HepG2 (cell line): ENCODE results near the gene ELK1. TPM values are rescaled to one million over a fixed set of nuclear protein-coding genes. Genes with fewer than 3 reads are reported as not detected.
A peak's percentile ranks its signal among the peaks of the same experiment; 100 is the strongest.

ENCODE experiments used
- ASH2L ChIP-seq: fragments of 300-600, 200-600 bp; sonication (generic); IDR thresholded peaks from 2 replicates; pipeline ENCODE4 v1.7.0; 2017; ENCODE audit warnings: low read depth, mild to moderate bottlenecking, moderate library complexity, mixed read lengths, low read length; ENCODE audit not compliant: insufficient read length
- CCDC6 ChIP-seq: sonication (generic); formaldehyde crosslinking; IDR thresholded peaks from 2 replicates; pipeline ENCODE4 v1.8.1; 2022; ENCODE audit warnings: mild to moderate bottlenecking, missing genetic modification reagents, moderate library complexity
- CHD2 ChIP-seq: IDR thresholded peaks from 2 replicates; pipeline ENCODE4 v1.6.1; 2011; ENCODE audit warnings: low read depth, low read length, improper control_type of control experiment
- EED ChIP-seq: sonication (generic); formaldehyde crosslinking; IDR thresholded peaks from 2 replicates; pipeline ENCODE4 v1.5.0; 2020; ENCODE audit warnings: mild to moderate bottlenecking, missing genetic modification reagents
- HOXA3 ChIP-seq: sonication (generic); formaldehyde crosslinking; IDR thresholded peaks from 2 replicates; pipeline ENCODE4 v1.5.0; 2020; ENCODE audit warnings: missing genetic modification reagents
- HOXA9 ChIP-seq: sonication (generic); formaldehyde crosslinking; IDR thresholded peaks from 2 replicates; pipeline ENCODE4 v1.8.1; 2022; ENCODE audit warnings: missing genetic modification reagents, mild to moderate bottlenecking, moderate library complexity, borderline replicate concordance
- KLF12 ChIP-seq: sonication (generic); formaldehyde crosslinking; IDR thresholded peaks from 2 replicates; pipeline ENCODE4 v1.4.0; 2020; ENCODE audit warnings: missing genetic modification reagents, borderline replicate concordance
- NR2F2 ChIP-seq: IDR thresholded peaks from 2 replicates; pipeline ENCODE4 v1.6.1; 2012; ENCODE audit warnings: low read depth, inconsistent platforms, borderline replicate concordance
- PAX8 ChIP-seq: sonication (generic); formaldehyde crosslinking; IDR thresholded peaks from 2 replicates; pipeline ENCODE4 v1.8.0; 2022; ENCODE audit warnings: mild to moderate bottlenecking, missing genetic modification reagents, borderline replicate concordance
- PLSCR1 ChIP-seq: sonication (generic); formaldehyde crosslinking; IDR thresholded peaks from 2 replicates; pipeline ENCODE4 v1.5.0; 2020; ENCODE audit warnings: missing genetic modification reagents, mild to moderate bottlenecking, borderline replicate concordance
- PRDM10 ChIP-seq: sonication (generic); formaldehyde crosslinking; IDR thresholded peaks from 2 replicates; pipeline ENCODE4 v1.4.0; 2020; ENCODE audit warnings: low read depth, missing genetic modification reagents
- SP2 ChIP-seq: sonication (generic); formaldehyde crosslinking; IDR thresholded peaks from 2 replicates; pipeline ENCODE4 v1.5.1; 2020; ENCODE audit warnings: mild to moderate bottlenecking, missing genetic modification reagents
- THRA ChIP-seq: sonication (generic); formaldehyde crosslinking; IDR thresholded peaks from 2 replicates; pipeline ENCODE4 v1.4.0; 2020; ENCODE audit warnings: missing genetic modification reagents, borderline replicate concordance
- ZNF17 ChIP-seq: sonication (generic); formaldehyde crosslinking; IDR thresholded peaks from 2 replicates; pipeline ENCODE4 v1.5.0; 2020; ENCODE audit warnings: mild to moderate bottlenecking, missing genetic modification reagents
- ZNF362 ChIP-seq: sonication (generic); formaldehyde crosslinking; IDR thresholded peaks from 2 replicates; pipeline ENCODE4 v1.4.0; 2020; ENCODE audit warnings: missing genetic modification reagents, mild to moderate bottlenecking, borderline replicate concordance
- ZNF367 ChIP-seq: sonication (generic); formaldehyde crosslinking; IDR thresholded peaks from 2 replicates; pipeline ENCODE4 v1.4.0; 2020; ENCODE audit warnings: missing genetic modification reagents, borderline replicate concordance
- ZNF484 ChIP-seq: sonication (generic); formaldehyde crosslinking; IDR thresholded peaks from 2 replicates; pipeline ENCODE4 v1.5.1; 2020; ENCODE audit warnings: mild to moderate bottlenecking, low read depth, missing genetic modification reagents, borderline replicate concordance
- ZNF558 ChIP-seq: sonication (generic); formaldehyde crosslinking; IDR thresholded peaks from 2 replicates; pipeline ENCODE4 v1.9.0; 2022; ENCODE audit warnings: mild to moderate bottlenecking, missing genetic modification reagents, borderline replicate concordance
- ZNF598 ChIP-seq: sonication (generic); formaldehyde crosslinking; IDR thresholded peaks from 2 replicates; pipeline ENCODE4 v1.5.1; 2020; ENCODE audit warnings: mild to moderate bottlenecking, missing genetic modification reagents, borderline replicate concordance
- ZSCAN5A ChIP-seq: sonication (generic); formaldehyde crosslinking; IDR thresholded peaks from 2 replicates; pipeline ENCODE4 v1.8.0; 2022; ENCODE audit warnings: mild to moderate bottlenecking, missing genetic modification reagents, borderline replicate concordance
- polyA plus RNA-seq, 8 experiments: library from polyadenylated mRNA; depleted of rRNA in 3 of 8; stranded (reverse) in 7 of 8; unstranded in 1 of 8; fragments of >200 nt; fragmentation: Illumina TruSeq in 4 of 8; extraction: Trizol in 4 of 8; gene quantifications; 2 replicates each; pipeline versions ENCODE4 v1.2.1 to v1.2.3, GENCODE V29; 2011 to 2016; ENCODE audit warnings: low read depth in 4 of 8, missing spikeins in 1 of 8, mixed read lengths in 1 of 8; ENCODE audit not compliant: insufficient read depth in 1 of 8
- total RNA-seq, 5 experiments: library from RNA; depleted of rRNA; stranded (reverse); fragments of >200 nt; fragmentation: Illumina TruSeq; extraction: Trizol; gene quantifications; 2 replicates each; pipeline ENCODE4 v1.2.3, GENCODE V29; 2016; ENCODE audit warnings: low read depth in 1 of 5

The ELK1 gene
- total and polyA plus RNA-seq, 2 of the 13 experiments (the other 11 are each of a cell fraction or from before 2014, with no cell fraction given), result 4.3 to 7.2 TPM

- TF ChIP-seq THRA (CRISPR knock-in tag) (peak; percentile 42; the same call in 1 of the 2 replicates), HOXA3 (CRISPR knock-in tag) (peak; percentile 65), CCDC6 (CRISPR knock-in tag) (no peak; the same call in 1 of the 2 replicates), ZNF484 (CRISPR knock-in tag) (no peak), ASH2L (peak; percentile 71), ZNF367 (no peak), EED (no peak), HOXA9 (CRISPR knock-in tag) (peak; percentile 59; the same call in 1 of the 2 replicates), PLSCR1 (CRISPR knock-in tag) (no peak), ZNF17 (CRISPR knock-in tag) (no peak), CHD2 (peak; percentile 83), KLF12 (CRISPR knock-in tag) (0 out of 2 replicates have a peak, but pooled peaks have one; percentile 36), PRDM10 (CRISPR knock-in tag) (peak; percentile 72), ZSCAN5A (0 out of 2 replicates have a peak, but pooled peaks have one; percentile 8), NR2F2 (no peak), ZNF362 (no peak), SP2 (CRISPR knock-in tag) (peak; percentile 79), ZNF558 (CRISPR knock-in tag) (peak; percentile 46; the same call in 1 of the 2 replicates), ZNF598 (0 out of 2 replicates have a peak, but pooled peaks have one; percentile 50), PAX8 (CRISPR knock-in tag) (no peak)
Measured at GRCh38 chrX:47658684-47659420, 8.5 kb upstream of the ELK1 start, which contains the start of gene UXT (continued).
